HepG2 (cell line): ENCODE data around the gene FTCD. TPM values are rescaled to one million over a fixed set of nuclear protein-coding genes. Genes with fewer than 3 reads are reported as not detected.

Source experiments
- ATF3 ChIP-seq: sonication (generic); formaldehyde crosslinking; IDR thresholded peaks from 2 replicates; pipeline ENCODE4 v1.4.0; 2020; ENCODE audit warnings: missing genetic modification reagents
- GPBP1L1 ChIP-seq: sonication (generic); formaldehyde crosslinking; IDR thresholded peaks from 2 replicates; pipeline ENCODE4 v1.5.0; 2020; ENCODE audit warnings: mild to moderate bottlenecking, missing genetic modification reagents
- KIAA2018 ChIP-seq: sonication (generic); formaldehyde crosslinking; IDR thresholded peaks from 2 replicates; pipeline ENCODE4 v1.5.0; 2020; ENCODE audit warnings: mild to moderate bottlenecking, missing genetic modification reagents, borderline replicate concordance
- NR2C2 ChIP-seq: sonication (generic); formaldehyde crosslinking; IDR thresholded peaks from 2 replicates; pipeline ENCODE4 v1.4.0; 2020; ENCODE audit warnings: missing genetic modification reagents, mild to moderate bottlenecking, moderate library complexity, borderline replicate concordance
- ZNF280D ChIP-seq: sonication (generic); formaldehyde crosslinking; IDR thresholded peaks from 2 replicates; pipeline ENCODE4 v1.5.1; 2020; ENCODE audit warnings: mild to moderate bottlenecking, missing genetic modification reagents
- ZNF44 ChIP-seq: sonication (generic); formaldehyde crosslinking; IDR thresholded peaks from 2 replicates; pipeline ENCODE4 v1.5.1; 2020; ENCODE audit warnings: mild to moderate bottlenecking, missing genetic modification reagents
- polyA plus RNA-seq, 8 experiments: library from polyadenylated mRNA; depleted of rRNA in 3 of 8; stranded (reverse) in 7 of 8; unstranded in 1 of 8; fragments of >200 nt; fragmentation: Illumina TruSeq in 4 of 8; extraction: Trizol in 4 of 8; gene quantifications; 2 replicates each; pipeline versions ENCODE4 v1.2.1 to v1.2.3, GENCODE V29; 2011 to 2016; ENCODE audit warnings: low read depth in 4 of 8, missing spikeins in 1 of 8, mixed read lengths in 1 of 8; ENCODE audit not compliant: insufficient read depth in 1 of 8
- total RNA-seq, 5 experiments: library from RNA; depleted of rRNA; stranded (reverse); fragments of >200 nt; fragmentation: Illumina TruSeq; extraction: Trizol; gene quantifications; 2 replicates each; pipeline ENCODE4 v1.2.3, GENCODE V29; 2016; ENCODE audit warnings: low read depth in 1 of 5

The FTCD gene
- total and polyA plus RNA-seq, 2 of the 13 experiments (the other 11 are each of a cell fraction or from before 2014, with no cell fraction given) = 75.7 to 105 TPM

GRCh38 chr21:46150491-46151121, 4.8 kb downstream of the FTCD start (continued):
- no peak for TF ChIP-seq ZNF44
- TF ChIP-seq GPBP1L1 (CRISPR knock-in tag) = no peak
- no peak for TF ChIP-seq NR2C2 (CRISPR knock-in tag)
- TF ChIP-seq ZNF280D (CRISPR knock-in tag) = no peak
- TF ChIP-seq KIAA2018 (CRISPR knock-in tag) = no peak
- TF ChIP-seq ATF3 (CRISPR knock-in tag) = no peak
